ENCODE data around the gene VTCN1.

- TF ChIP-seq CTCF (conservative IDR thresholded peaks at IDR 0.05 in 1 of 2, IDR thresholded peaks at IDR 0.05 in 1 of 2; ENCODE audit: extremely low read depth in 1 of 2, insufficient read depth in 1 of 2, low read depth in 1 of 2, low read length in 2 of 2) (no peak), EZH2 (IDR thresholded peaks at IDR 0.05; ENCODE audit: borderline replicate concordance, low read length) (no peak)
These were observed 37.7 kb downstream of the VTCN1 start for GRCh38 chr1:117173006-117173405.
